Inflammatory macrophage treated with lipopolysaccharide for 4 hours (primary cell): Measurements from ENCODE around the gene UBXN2A.

Experiments used
- DNase-seq: peaks from one replicate; pipeline ENCODE4 v3.0.0-alpha.2; 2020

Gene UBXN2A

DNA sequence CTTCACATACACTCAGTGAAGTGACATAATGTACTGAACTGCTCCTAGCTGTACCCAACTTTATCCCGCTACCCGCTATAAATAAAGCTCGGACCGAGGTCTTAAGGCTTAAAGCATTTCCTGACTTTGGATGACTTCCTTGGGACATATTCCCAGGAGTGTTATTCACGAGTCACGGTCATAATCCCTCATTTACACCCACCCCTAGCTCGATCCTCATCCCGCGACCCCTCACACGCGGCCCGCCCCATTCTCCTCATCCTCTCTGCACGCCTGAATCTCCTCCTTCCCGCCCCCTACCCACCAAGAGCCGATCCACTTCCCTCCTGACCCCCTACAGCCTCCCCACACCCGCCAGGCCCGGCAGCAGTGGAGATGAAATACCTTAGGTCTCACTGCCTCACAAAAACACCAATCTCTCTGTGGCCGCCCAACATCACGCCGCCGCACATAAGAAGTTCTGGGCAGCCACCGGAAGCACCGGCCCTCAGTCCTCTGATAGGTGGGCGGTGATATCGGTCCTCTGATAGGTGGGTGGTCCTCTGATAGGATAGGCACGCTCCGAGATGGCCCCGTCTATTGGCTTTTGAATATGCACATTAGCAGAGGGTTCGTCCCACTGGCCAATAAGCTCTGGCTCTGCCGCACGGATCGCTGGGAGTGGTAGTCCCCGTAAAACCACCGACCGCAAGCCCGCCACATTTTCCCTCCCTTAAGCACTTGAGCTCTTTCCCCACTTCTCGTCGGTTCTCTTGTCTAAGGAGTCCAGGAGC is 106.9 kb downstream of the UBXN2A start, which contains the start of gene WDCP:
Gene WDCP, minus strand, starts transcription at position 462 of the 773 bp plus-strand sequence. CDS start 7,897 bp downstream, outside the sequence.
- DNase-seq = peak; percentile 99

DNA sequence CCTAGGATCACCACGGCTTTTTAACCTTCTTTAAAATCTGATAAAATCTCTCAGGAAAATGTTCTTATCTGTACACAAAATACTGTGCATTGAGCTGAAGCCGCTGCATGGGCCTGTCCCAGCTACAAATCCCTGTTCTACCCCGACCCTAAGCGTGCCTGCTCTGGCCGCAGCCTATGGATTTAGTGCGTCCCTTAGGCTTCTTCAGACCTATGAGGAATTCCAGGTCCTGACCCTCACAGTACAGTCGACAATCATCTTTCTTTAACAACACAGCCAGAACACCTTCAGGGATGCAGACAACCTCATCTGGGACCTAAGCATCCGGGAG is 107.4 kb downstream of the UBXN2A start:
- DNase-seq = no peak

DNA sequence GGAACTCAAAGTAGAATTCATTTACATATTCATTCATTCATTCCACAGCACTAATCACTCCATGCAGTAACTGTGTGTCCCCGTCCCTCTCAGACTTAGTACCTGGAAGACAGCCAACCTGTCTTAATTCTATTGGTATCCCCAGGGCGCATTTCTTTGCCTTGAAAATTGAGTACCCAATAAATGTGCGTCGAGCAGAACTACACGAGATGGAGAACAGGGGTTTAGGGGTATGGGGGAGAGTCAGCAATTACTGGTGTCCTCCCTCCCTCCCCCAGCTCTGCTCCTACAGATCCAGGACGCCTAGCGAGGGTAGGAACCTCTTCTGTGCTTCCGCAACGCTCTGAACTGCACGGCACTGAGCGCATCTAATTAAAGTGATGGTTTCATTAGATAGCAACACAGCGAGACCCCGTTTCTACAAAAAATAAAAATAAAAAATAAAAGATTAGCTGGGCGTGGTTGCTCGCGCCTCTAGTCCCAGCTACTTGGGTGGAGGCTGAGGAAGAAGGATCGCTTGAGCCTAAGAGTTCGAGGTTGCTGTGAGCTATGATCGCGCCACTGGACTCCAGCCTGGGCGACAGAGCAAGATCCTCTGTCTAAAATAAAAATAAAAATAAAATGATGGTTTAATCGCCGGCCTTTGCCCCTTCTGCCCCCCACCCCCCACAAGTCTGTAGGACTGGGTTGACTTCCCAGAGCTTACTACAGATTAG is 108.7 kb downstream of the UBXN2A start:
- no peak for DNase-seq

DNA sequence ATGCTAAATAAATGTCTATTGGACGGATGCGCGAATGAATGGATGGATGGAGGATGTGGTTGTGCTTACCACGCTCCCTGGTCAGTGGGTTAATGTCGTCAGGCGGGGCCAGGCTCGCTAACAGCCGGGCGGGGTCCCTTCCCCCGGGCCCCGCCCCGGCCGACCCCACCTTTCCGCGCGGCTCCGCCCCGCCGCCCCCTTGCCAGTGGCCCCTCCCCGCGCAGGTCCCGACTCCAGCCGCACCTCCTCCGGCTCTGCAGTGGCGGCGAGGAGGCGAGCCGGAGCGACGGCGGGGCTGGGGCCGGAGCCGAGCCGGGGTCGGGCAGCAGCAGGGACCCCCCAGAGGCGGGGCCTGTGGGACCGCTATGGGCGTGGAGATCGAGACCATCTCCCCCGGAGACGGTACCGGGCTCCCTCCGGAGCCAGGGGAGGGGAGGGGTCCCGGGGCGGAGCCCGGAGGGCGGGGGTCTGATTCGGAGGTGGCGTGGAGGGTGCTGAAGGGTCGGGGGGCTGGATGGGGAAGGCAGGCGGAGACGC is 109.3 kb downstream of the UBXN2A start, which contains the start of gene FKBP1B:
Gene FKBP1B, plus strand, starts transcription at position 257 of the 537 bp plus-strand sequence. Its CDS starts 109 bp downstream, at position 366.
- DNase-seq = peak; percentile 32

DNA sequence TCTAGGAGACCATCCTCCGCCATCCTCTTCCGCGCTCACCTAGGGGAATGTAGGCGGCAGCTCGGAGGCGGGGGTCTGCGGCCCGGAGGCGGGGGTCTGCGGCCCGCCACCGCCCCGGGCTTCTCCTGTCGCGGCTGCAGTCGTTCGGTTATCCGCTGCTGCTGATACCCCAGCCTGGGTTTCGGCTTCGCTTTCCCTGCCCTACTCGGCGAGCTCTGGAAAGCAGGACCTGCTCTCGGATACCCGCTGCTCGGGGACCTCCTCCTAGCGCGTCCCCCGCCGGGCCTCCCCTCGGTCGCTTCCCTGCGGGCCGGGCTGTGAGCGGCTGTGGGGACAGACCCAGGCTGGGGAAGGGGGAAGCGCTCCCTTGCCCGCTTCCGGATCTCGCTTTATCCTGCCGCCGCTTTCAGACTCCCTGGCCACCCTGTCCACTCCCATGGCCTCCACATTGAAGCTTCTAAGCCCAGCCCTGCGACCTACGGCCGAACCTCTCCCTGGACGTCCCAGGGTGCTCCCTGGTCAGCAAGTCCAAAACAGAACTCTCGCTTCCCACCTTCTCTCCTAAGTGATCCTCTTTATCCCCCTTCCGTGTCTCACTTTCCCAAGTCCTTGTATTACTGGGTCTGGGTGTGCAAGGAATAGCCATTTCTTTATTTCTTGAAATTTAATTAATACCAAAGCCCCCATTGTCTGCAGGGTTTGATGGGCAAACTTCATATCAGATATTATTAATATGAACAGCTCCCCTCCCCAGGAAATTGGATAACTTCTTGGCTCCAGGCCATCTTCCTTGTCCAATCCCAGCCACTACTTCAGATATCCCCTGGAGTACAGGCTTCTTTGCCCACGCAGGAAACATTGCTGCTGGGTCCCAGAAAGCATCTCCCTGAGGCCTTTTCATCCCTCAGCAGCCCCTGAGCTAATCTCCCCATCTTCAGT is 110.0 kb downstream of the UBXN2A start:
- DNase-seq = peak; percentile 32

DNA sequence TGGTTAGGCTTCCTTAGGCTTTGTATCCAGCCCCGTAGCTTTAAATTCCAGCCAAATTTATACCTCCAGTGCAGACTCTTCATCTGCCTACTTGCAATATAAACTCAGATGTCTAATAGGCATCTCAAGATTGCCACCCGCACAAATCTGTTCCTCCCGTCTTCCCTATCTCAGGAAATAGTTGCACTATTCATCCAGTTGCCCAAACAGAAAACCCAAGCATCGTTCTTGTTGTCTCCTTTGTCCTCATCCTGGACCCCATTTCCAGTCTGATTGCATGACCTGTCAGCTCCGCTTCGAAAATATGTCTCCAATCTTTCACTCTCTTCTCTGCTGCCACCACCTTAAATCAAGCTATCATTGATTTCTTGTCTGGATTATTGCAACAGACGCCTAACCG is 111.6 kb downstream of the UBXN2A start:
- DNase-seq = no peak

DNA sequence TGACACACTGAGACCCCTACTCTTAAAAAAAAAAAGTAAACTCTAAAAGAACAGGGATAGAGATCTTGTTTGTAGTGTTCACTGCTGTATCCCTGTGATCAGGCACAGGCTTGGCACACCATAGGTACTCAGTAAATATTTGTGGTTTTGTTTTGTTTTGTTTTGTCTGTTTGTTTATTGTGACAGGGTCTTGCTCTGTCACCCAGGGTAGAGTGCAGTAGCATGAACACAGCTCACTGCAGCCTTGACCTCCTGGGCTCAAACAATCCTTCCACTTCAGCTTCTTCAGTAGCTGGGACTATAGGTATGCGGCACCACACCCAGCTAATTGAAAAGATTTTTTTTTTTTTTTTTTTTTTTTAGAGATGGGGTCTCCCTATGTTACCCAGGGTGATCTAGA is 112.7 kb downstream of the UBXN2A start:
- no peak for DNase-seq
